GM18951 (cell line): Measurements from ENCODE around the gene RNASEH2B.

Experiments used
- POLR2A ChIP-seq: IDR thresholded peaks from 4 replicates; pipeline ENCODE4 v1.6.1; 2011; ENCODE audit warnings: mild to moderate bottlenecking; ENCODE audit not compliant: insufficient read length, insufficient read depth; ENCODE audit errors: extremely low read depth
- in situ Hi-C: fragments of 300-500 bp; cut with MboI; formaldehyde crosslinking; loops from one replicate; pipeline ENCODE4 v1.12.0; 2022; ENCODE audit warnings: low sequenced_read_pairs, mixed read lengths, inconsistent platforms; ENCODE audit not compliant: unreplicated experiment

The RNASEH2B gene

DNA sequence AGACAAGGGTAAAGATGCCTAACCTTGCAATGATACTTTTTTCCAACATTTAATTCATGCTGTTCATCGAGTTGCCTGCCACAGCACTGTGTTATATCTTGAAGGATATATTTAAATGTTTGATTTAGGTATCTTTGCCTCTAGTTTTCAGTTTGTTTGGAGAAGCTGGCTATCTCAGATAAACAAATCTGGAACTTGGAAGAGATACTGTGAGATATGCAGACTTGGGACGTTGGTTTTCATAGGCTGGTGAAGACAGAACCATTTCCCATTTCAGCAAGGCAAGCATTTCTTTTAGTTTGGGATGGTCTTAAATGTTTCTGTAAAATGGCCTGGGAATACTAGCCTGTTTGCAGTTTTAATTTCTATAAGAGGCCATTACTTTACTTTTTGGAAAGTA is 3.3 kb downstream of the RNASEH2B start:
- in situ Hi-C loops = loop anchor here (25.0 kb wide), 1 partner anchor 926 kb away; the partner anchor contains the start of gene TRIM13
- TF ChIP-seq POLR2A = no peak

DNA sequence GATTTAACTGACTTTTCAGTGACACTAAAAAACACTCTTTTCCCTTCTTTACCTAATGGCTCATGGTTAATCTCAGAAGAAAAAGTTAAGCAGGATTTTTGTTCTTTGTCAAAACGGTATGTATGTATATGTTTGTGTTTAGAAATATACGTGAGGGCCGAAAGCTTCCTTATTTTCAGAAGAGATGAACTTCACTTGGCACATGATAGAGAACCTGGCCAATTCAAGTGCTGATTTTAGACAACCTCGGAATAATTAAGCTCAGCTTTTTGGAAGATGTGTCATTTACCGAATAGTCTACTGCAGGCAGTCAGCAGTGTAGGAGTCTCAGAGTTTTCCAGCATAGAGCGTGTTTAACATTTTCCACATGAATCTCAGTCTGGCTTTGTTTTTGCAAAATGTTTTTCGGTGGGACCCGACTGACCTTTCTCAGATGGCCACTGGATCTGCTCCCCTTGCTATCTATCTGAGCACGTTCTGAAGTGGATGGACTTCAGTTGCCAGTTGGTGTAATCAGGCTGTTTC is 4.6 kb downstream of the RNASEH2B start:
- no peak for TF ChIP-seq POLR2A

DNA sequence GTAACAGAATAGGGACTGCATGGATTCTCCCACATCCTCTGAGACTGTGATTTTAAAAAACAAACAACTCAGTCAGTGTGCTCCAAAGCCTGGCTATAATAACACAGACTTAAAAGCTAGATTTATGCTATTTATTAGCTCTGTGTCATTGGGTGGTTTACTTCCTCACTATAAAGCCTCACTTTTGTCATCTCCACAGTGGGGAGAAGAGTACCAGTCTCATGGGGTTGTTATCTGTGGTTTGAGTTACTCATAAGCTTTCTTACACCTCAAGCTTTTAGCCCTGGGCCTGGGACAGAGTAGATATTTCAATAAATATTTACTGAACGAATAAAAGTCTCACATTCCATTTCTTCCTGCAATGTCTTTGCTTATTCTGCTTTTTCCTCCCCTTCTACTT is 5.3 kb downstream of the RNASEH2B start:
- in situ Hi-C loops = loop anchor here (25.0 kb wide), 1 partner anchor 928 kb away; the partner anchor contains the start of gene TRIM13

More for the DNA sequence above, 4.6 kb downstream of the RNASEH2B start:
- in situ Hi-C loops = loop anchor here (25.0 kb wide), 1 partner anchor 927 kb away; the partner anchor contains the start of gene TRIM13

GRCh38 chr13:50915565-50915964 is 6.0 kb downstream of the RNASEH2B start:
- in situ Hi-C loops = loop anchor here (25.0 kb wide), 1 partner anchor 928 kb away; the partner anchor contains the start of gene TRIM13
- no peak for TF ChIP-seq POLR2A

More for the DNA sequence above, 5.3 kb downstream of the RNASEH2B start:
- TF ChIP-seq POLR2A = no peak

- in situ Hi-C loops = loop anchor here (25.0 kb wide), 1 partner anchor 929 kb away; the partner anchor contains the start of gene TRIM13
- TF ChIP-seq POLR2A = peak; percentile 36
Observed at GRCh38 chr13:50916701-50917184, 7.2 kb downstream of the RNASEH2B start.

GRCh38 chr13:50917572-50917971 is 8.0 kb downstream of the RNASEH2B start:
- no peak for TF ChIP-seq POLR2A
- in situ Hi-C loops = loop anchor here (25.0 kb wide), 1 partner anchor 930 kb away; the partner anchor contains the start of gene TRIM13

GRCh38 chr13:50918567-50918966 is 9.0 kb downstream of the RNASEH2B start:
- in situ Hi-C loops = loop anchor here (25.0 kb wide), 1 partner anchor 931 kb away; the partner anchor contains the start of gene TRIM13
- no peak for TF ChIP-seq POLR2A

- in situ Hi-C loops = loop anchor here (25.0 kb wide), 1 partner anchor 932 kb away; the partner anchor contains the start of gene TRIM13
- TF ChIP-seq POLR2A = no peak
Observed at GRCh38 chr13:50919277-50919676, 9.7 kb downstream of the RNASEH2B start.

DNA sequence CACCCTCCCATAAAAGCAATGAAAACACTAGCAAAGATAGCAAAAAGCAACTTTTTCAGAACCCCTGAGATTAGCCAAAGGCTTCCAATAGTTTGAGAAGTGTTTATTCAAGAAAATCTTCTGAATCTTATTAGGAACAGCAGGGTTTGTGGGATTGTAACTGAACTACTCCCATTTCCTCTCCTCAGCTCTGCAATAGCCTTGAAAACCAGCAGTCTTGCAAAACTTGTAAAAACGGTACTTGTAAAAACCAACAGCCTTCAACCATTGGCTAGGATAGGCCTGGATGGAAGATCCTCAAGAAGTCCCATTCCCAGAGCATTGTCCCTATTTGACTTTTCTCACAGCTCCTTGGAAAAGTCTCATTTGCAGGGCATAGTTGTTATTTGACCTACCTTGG is 12.1 kb downstream of the RNASEH2B start:
- in situ Hi-C loops = loop anchor here (25.0 kb wide), 1 partner anchor 934 kb away; the partner anchor contains the start of gene TRIM13
- no peak for TF ChIP-seq POLR2A

GRCh38 chr13:50923272-50923671 is 13.7 kb downstream of the RNASEH2B start:
- no peak for TF ChIP-seq POLR2A
- in situ Hi-C loops = loop anchor here (25.0 kb wide), 1 partner anchor 936 kb away; the partner anchor contains the start of gene TRIM13

GRCh38 chr13:50924025-50924424 is 14.4 kb downstream of the RNASEH2B start:
- in situ Hi-C loops = loop anchor here (25.0 kb wide), 1 partner anchor 937 kb away; the partner anchor contains the start of gene TRIM13
- no peak for TF ChIP-seq POLR2A

DNA sequence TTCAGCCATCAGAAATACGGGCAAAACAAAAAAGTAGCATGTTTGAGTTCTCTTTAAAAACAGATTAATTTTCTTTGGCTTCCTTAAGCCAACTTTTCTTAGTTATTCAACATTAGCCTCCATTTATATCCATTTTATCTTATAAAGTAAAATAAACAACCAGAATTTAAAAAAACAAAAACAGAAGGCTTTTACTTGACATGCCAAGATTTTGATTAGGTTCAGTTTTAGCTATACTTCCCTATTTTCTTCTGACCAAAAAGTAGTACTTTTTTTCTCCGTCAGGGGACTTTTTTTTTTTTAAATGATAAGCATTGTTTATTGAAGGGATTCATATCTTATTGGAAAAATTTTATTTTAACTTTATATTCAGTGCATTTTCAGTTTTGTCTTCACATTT is 18.1 kb downstream of the RNASEH2B start:
- no peak for TF ChIP-seq POLR2A
- in situ Hi-C loops = no loop called here

- in situ Hi-C loops = no loop called here
- TF ChIP-seq POLR2A = no peak
Observed at GRCh38 chr13:50928102-50928501, 18.5 kb downstream of the RNASEH2B start.
